SK-N-SH treated with all-trans-retinoic acid at 6 μM for 48 hours (cell line): ENCODE measurements around the gene PTBP1.

Experiments
- ARNTL ChIP-seq: fragments of 450-650 bp; formaldehyde crosslinking; IDR thresholded peaks from 2 replicates; pipeline ENCODE4 v1.5.0; 2020; ENCODE audit warnings: low read depth, mild to moderate bottlenecking, moderate library complexity, borderline replicate concordance
- CREB5 ChIP-seq: fragments of 250-450 bp; sonication (Bioruptor Pico); IDR thresholded peaks from 2 replicates; pipeline ENCODE4 v1.5.1; 2020; ENCODE audit warnings: low read depth, mild to moderate bottlenecking, moderate library complexity
- CSDC2 ChIP-seq: fragments of 250-450 bp; sonication (Bioruptor Pico); IDR thresholded peaks from 2 replicates; pipeline ENCODE4 v1.5.0; 2020; ENCODE audit warnings: mild to moderate bottlenecking, moderate library complexity
- CSRNP3 ChIP-seq: fragments of 250-450 bp; sonication (Bioruptor Pico); IDR thresholded peaks from 2 replicates; pipeline ENCODE4 v1.5.1; 2021; ENCODE audit warnings: mild to moderate bottlenecking, moderate library complexity
- ESRRG ChIP-seq: fragments of 250-450 bp; sonication (Bioruptor Pico); IDR thresholded peaks from 2 replicates; pipeline ENCODE4 v1.6.1; 2021; ENCODE audit warnings: mild to moderate bottlenecking
- GLIS3 ChIP-seq: fragments of 250-450 bp; sonication (Bioruptor Pico); IDR thresholded peaks from 2 replicates; pipeline ENCODE4 v1.5.0; 2020; ENCODE audit warnings: mild to moderate bottlenecking, moderate library complexity
- ISL1 ChIP-seq: fragments of 250-450 bp; sonication (Bioruptor Pico); IDR thresholded peaks from 2 replicates; pipeline ENCODE4 v2.1.2; 2022; ENCODE audit warnings: mild to moderate bottlenecking, moderate library complexity
- OSR1 ChIP-seq: fragments of 250-450 bp; sonication (Bioruptor Pico); IDR thresholded peaks from 2 replicates; pipeline ENCODE4 v1.8.0; 2022; ENCODE audit warnings: moderate library complexity, mild to moderate bottlenecking, inconsistent platforms
- PATZ1 ChIP-seq: fragments of 250-450 bp; sonication (Bioruptor Pico); IDR thresholded peaks from 2 replicates; pipeline ENCODE4 v1.8.0; 2020; ENCODE audit warnings: mild to moderate bottlenecking, moderate library complexity, borderline replicate concordance
- PPARA ChIP-seq: fragments of 250-450 bp; sonication (Bioruptor Pico); IDR thresholded peaks from 2 replicates; pipeline ENCODE4 v1.5.0; 2020; ENCODE audit warnings: mild to moderate bottlenecking, borderline replicate concordance
- RARB ChIP-seq: fragments of 250-450 bp; sonication (Bioruptor Pico); IDR thresholded peaks from 2 replicates; pipeline ENCODE4 v1.8.0; 2021; ENCODE audit warnings: mild to moderate bottlenecking, moderate library complexity
- TCF4 ChIP-seq: fragments of 250-450 bp; sonication (Bioruptor Pico); IDR thresholded peaks from 2 replicates; pipeline ENCODE4 v1.8.0; 2021; ENCODE audit warnings: mild to moderate bottlenecking, moderate library complexity, borderline replicate concordance
- ZC3H10 ChIP-seq: fragments of 250-450 bp; sonication (Bioruptor Pico); IDR thresholded peaks from 2 replicates; pipeline ENCODE4 v1.5.1; 2021; ENCODE audit warnings: mild to moderate bottlenecking, moderate library complexity
- ZFP3 ChIP-seq: fragments of 250-450 bp; sonication (Bioruptor Pico); IDR thresholded peaks from 2 replicates; pipeline ENCODE4 v1.5.0; 2020; ENCODE audit warnings: mild to moderate bottlenecking, moderate library complexity

- TF ChIP-seq CSRNP3 (CRISPR knock-in tag) (no peak), CSDC2 (CRISPR knock-in tag) (no peak), ISL1 (CRISPR knock-in tag) (no peak), GLIS3 (CRISPR knock-in tag) (no peak), ZFP3 (CRISPR knock-in tag) (no peak), TCF4 (CRISPR knock-in tag) (no peak), PATZ1 (CRISPR knock-in tag) (no peak), ZC3H10 (CRISPR knock-in tag) (no peak), PPARA (CRISPR knock-in tag) (no peak), RARB (CRISPR knock-in tag) (no peak), ARNTL (CRISPR knock-in tag) (no peak), ESRRG (CRISPR knock-in tag) (no peak), CREB5 (CRISPR knock-in tag) (no peak), OSR1 (CRISPR knock-in tag) (no peak)
Observed at GRCh38 chr19:765179-765738, 32.0 kb upstream of the PTBP1 start.
